VCaP (cell line): ENCODE results near the gene KIAA1549.

Experiments used
- H3K27ac ChIP-seq: fragments of 450-650 bp; 2 replicates; pipeline ENCODE4 v1.5.1; 2017
- TF ChIP-seq, protein P1 (sequence below): fragments of 450-650 bp; conservative IDR thresholded peaks from 2 replicates; pipeline ENCODE4 v1.5.1; 2017; ENCODE audit warnings: mild to moderate bottlenecking, moderate library complexity

Gene KIAA1549

DNA sequence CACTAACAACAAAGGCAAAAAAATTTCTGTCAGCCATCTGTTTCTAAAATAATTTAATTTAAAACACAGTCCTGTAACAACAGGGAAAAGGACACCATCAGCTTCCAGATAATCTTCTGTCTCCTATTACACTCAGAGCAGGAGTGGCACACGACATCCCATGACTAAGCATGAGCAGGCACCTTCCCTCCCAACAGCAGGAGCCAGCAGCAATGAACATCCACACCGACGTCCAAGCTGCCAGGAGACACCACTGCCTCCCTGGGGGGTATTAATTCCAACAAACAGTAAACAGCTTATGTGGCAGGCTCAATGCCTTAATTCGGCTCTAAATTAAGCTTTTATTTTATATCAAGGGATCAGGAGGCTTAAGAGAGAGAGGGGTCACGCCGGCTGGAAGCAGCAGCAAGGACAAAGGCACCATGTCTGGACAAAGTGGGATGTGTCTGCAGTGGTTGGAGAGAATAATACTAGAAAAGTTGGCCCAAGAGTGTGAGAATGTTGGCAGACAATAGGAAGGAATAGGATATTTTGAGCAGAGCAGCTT is 45.7 kb downstream of the KIAA1549 start:
- no peak overlapping the region for H3K27ac ChIP-seq
- TF ChIP-seq, protein P1, sequence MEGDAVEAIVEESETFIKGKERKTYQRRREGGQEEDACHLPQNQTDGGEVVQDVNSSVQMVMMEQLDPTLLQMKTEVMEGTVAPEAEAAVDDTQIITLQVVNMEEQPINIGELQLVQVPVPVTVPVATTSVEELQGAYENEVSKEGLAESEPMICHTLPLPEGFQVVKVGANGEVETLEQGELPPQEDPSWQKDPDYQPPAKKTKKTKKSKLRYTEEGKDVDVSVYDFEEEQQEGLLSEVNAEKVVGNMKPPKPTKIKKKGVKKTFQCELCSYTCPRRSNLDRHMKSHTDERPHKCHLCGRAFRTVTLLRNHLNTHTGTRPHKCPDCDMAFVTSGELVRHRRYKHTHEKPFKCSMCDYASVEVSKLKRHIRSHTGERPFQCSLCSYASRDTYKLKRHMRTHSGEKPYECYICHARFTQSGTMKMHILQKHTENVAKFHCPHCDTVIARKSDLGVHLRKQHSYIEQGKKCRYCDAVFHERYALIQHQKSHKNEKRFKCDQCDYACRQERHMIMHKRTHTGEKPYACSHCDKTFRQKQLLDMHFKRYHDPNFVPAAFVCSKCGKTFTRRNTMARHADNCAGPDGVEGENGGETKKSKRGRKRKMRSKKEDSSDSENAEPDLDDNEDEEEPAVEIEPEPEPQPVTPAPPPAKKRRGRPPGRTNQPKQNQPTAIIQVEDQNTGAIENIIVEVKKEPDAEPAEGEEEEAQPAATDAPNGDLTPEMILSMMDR, result no peak

DNA sequence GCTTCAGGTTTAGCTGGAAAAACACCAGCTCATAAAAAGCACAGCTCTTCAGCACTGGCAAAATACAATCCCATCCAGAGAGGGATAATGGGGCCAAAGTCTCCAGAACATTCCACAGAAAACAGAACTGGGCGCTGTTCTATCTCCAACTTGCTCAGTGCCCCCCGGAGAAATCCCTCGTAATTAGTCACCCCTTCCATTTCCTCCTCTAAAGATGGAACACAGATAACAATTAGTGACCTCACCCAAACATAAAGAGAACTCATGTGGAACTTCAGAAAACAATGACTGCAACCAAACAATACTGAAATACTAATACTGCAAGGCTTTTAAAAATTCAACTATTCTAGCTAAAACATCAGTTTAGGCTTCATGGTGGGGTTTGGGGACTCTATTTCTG is 46.3 kb downstream of the KIAA1549 start:
- no peak overlapping the region for H3K27ac ChIP-seq
- TF ChIP-seq, protein P1, result no peak

DNA sequence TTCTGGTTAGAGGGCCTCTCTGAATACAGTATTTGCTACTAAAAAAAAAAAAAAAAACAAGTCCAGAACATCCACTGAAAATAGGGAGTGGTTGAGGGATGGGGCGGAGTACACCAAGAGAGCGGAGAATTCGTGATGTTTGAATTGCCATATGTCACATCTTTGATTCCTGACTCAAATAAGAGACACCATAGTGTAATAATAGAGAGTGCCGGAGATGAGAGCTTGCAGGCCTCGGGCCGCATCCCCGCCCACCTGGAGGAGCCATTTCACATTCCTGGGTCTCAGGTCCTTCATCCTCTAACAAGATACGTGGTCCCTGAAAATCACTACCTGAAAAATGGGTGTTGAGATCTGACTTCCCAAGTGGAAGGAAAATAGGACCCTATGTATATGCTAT is 46.8 kb downstream of the KIAA1549 start:
- H3K27ac ChIP-seq, result no peak overlapping the region
- TF ChIP-seq, protein P1, result no peak

DNA sequence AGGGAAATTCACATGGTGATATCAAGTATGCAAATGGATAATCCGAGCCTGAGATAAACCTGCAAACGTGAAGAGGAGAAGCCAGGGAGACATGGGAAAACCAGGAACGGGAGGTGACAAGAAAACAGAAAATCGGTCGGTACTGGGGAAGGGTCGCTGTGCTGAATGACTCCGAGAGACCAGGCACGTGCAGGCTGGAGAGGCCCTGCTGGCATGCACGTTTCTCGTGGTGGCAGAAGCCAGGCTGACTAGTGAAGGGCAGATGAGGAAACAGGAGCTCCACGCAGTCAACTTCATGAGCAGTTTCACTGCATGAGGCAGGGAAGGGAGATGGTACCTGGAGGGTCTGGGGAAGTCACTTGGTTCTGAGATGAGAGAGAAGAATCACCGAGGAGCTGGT is 48.3 kb downstream of the KIAA1549 start:
- TF ChIP-seq, protein P1, result no peak
- H3K27ac ChIP-seq, result no peak overlapping the region

DNA sequence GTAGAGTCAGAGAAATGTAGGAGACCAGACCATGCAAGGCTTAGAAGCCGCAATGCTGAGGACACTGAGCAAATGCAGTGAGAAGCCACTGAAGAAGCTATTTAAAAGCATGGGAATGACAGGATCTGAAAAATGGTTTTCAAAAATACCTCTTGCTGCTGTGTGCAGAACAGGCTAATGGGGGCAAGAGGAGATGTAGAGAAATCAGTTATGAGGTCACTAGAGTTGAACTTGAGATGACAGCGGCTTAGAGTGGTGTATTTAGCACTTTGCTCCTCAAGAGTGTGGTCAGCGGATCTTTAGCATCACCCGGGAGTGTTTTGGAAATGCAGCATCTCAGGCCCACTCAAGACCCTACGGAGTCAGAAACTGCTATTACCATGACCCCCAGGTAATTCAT is 48.8 kb downstream of the KIAA1549 start:
- TF ChIP-seq, protein P1, result no peak
- no peak overlapping the region for H3K27ac ChIP-seq

DNA sequence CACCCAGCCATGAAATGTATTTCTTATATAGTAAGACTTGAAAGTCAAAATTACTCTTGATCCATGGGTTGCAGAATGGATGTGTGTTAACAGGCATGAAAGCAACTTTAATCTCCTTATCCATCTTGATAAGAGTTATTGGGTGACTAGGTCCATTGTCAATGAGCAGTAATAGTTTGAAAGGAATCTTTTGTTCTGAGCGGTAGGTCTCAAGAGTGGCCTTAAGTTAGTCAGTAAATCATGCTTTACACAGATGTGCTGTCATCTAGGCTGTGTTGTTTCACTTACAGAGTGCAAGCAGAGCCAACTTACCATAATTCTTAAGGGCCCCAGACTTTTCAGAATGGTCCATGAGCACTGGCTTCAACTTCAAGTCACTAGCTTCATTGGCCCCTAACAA is 51.2 kb downstream of the KIAA1549 start:
- no peak overlapping the region for H3K27ac ChIP-seq
- TF ChIP-seq, protein P1, result no peak

DNA sequence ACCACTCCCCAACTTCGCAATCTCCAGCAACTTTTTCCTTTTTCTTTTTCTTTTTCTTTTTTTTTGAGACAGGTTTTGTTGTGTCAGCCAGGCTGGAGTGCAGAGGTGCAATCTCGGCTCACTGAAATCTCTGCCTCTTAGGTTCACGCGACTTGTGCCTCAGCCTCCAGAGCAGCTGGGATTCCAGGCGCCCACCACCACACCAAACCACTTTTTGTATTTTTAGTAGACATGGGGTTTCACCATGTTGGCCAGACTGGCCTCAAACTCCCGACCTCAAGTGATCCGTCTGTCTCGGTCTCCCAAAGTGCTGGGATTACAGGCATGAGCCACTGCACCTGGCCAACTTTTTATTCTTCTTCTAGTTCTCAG is 55.0 kb downstream of the KIAA1549 start:
- TF ChIP-seq, protein P1, result no peak
- no peak overlapping the region for H3K27ac ChIP-seq
